Smooth muscle cell (in vitro differentiated cells): ENCODE results near the gene DKK3. TPM values are rescaled to one million over a fixed set of nuclear protein-coding genes. Genes with fewer than 3 reads are reported as not detected.
A peak's percentile ranks its signal among the peaks of the same experiment; 100 is the strongest.

Experiments used
- DNase-seq: peaks from one replicate; lab custom pipeline; 2025; ENCODE audit not compliant: unreplicated experiment; lab: John Stamatoyannopoulos, UW
- H2AFZ ChIP-seq: fragments of 200-600 bp; sonication (generic); 2 replicates; pipeline ENCODE4 v1.6.0; 2016; ENCODE audit warnings: antibody characterized with exemption, low read depth, mild to moderate bottlenecking
- H3F3A ChIP-seq: fragments of 200-600 bp; sonication (generic); 2 replicates; pipeline ENCODE4 v1.6.0; 2017; ENCODE audit warnings: antibody characterized with exemption, low read depth
- H3K27ac ChIP-seq: fragments of 200-600 bp; sonication (generic); 2 replicates; pipeline ENCODE4 v1.5.1; 2016; ENCODE audit warnings: low read depth, mild to moderate bottlenecking
- H3K27me3 ChIP-seq: fragments of 200-600 bp; sonication (generic); 2 replicates; pipeline ENCODE4 v1.6.1; 2016; ENCODE audit warnings: low read depth, mild to moderate bottlenecking
- H3K36me3 ChIP-seq: fragments of 200-600 bp; sonication (generic); 2 replicates; pipeline ENCODE4 v1.5.1; 2016; ENCODE audit warnings: low read depth
- H3K4me1 ChIP-seq: fragments of 200-600 bp; sonication (generic); 2 replicates; pipeline ENCODE4 v1.5.1; 2016; ENCODE audit warnings: low read depth
- H3K4me2 ChIP-seq: fragments of 200-600 bp; sonication (generic); 2 replicates; pipeline ENCODE4 v1.6.0; 2016; ENCODE audit warnings: mild to moderate bottlenecking
- H3K4me3 ChIP-seq: fragments of 200-600 bp; sonication (generic); 2 replicates; pipeline ENCODE4 v1.5.1; 2016; ENCODE audit warnings: mild to moderate bottlenecking
- H3K79me2 ChIP-seq: fragments of 200-600 bp; sonication (generic); 2 replicates; pipeline ENCODE4 v1.6.0; 2016; ENCODE audit warnings: low read depth, mild to moderate bottlenecking
- H3K9ac ChIP-seq: fragments of 200-600 bp; sonication (generic); 2 replicates; pipeline ENCODE4 v1.6.0; 2016; ENCODE audit warnings: low read depth
- H3K9me3 ChIP-seq: fragments of 200-600 bp; sonication (generic); replicated peaks from 2 replicates; pipeline ENCODE4 v1.5.1; 2016; ENCODE audit warnings: low read depth
- H4K20me1 ChIP-seq: fragments of 200-600 bp; sonication (generic); 2 replicates; pipeline ENCODE4 v1.6.0; 2016; ENCODE audit warnings: low read depth
- CTCF ChIP-seq: fragments of 200-600 bp; sonication (generic); IDR thresholded peaks from 2 replicates; pipeline ENCODE4 v1.5.1; 2017; ENCODE audit warnings: borderline replicate concordance, mild to moderate bottlenecking, antibody characterized with exemption; ENCODE audit not compliant: insufficient read depth, poor library complexity, severe bottlenecking
- WGBS: methylation state at CpG from one replicate; pipeline ENCODE4 v1.1.7; 2016; ENCODE audit warnings: low lambda C conversion rate; 5-methylcytosine and 5-hydroxymethylcytosine counted together
- polyA plus RNA-seq: library from polyadenylated mRNA; unstranded; fragments of >200 nt; fragmentation: Nextera tagmentation; extraction: Ambion mirVana; gene quantifications from 2 replicates; pipeline ENCODE4 v1.2.1, GENCODE V29; 2016
- total RNA-seq: library from RNA; depleted of rRNA; stranded (reverse); fragments of >200 nt; gene quantifications from 2 replicates; pipeline ENCODE4 v1.2.3, GENCODE V29; 2014

Gene DKK3
- total and polyA plus RNA-seq, 2 experiments from 2014 or later = 105 to 113 TPM

- no peak for DNase-seq
These were observed 35.6 kb downstream of the DKK3 start for GRCh38 chr11:11972730-11973341.

GRCh38 chr11:11971906-11972547 lies 36.4 kb downstream of the DKK3 start:
- H3K79me2 ChIP-seq = no peaks in the 10 kb centered on the region
- H3F3A ChIP-seq = no peaks in the 10 kb centered on the region
- no peak overlapping the region for H3K9ac ChIP-seq
- no peaks in the 10 kb centered on the region for H3K9me3 ChIP-seq
- H3K4me1 ChIP-seq = peaks cover 16% of the 10 kb centered on the region
- H3K27ac ChIP-seq = no peak overlapping the region
- no peak overlapping the region for H3K4me3 ChIP-seq
- H2AFZ ChIP-seq = no peak overlapping the region
- H3K27me3 ChIP-seq = no peaks in the 10 kb centered on the region
- WGBS = 94% methylated on average over 5 of the region's 5 CpGs
- no peak for DNase-seq
- no peak overlapping the region for H3K4me2 ChIP-seq
- H3K36me3 ChIP-seq = no peaks in the 10 kb centered on the region
- H4K20me1 ChIP-seq = no peaks in the 10 kb centered on the region
- no peak for TF ChIP-seq CTCF

More at GRCh38 chr11:11972730-11973341, 35.6 kb downstream of the DKK3 start:
- Histone ChIP-seq H3F3A (peaks cover 2% of the 10 kb centered on the region), H3K9ac (no peak overlapping the region), H3K36me3 (no peaks in the 10 kb centered on the region), H2AFZ (no peak overlapping the region), H3K27me3 (no peaks in the 10 kb centered on the region), H4K20me1 (no peaks in the 10 kb centered on the region), H3K79me2 (no peaks in the 10 kb centered on the region), H3K4me1 (peaks cover 23% of the 10 kb centered on the region), H3K27ac (peak overlapping the region; percentile 46), H3K9me3 (no peaks in the 10 kb centered on the region), H3K4me3 (no peak overlapping the region), H3K4me2 (peak overlapping the region; percentile 40)
- 65% methylated on average over 3 of the region's 3 CpGs for WGBS
- no peak for TF ChIP-seq CTCF

- no peak overlapping the region for H3K4me2 ChIP-seq
- H3K36me3 ChIP-seq = no peaks in the 10 kb centered on the region
- no peaks in the 10 kb centered on the region for H4K20me1 ChIP-seq
- 100% methylated on average over 2 of the region's 2 CpGs for WGBS
- H3K27ac ChIP-seq = no peak overlapping the region
- DNase-seq = no peak
- no peaks in the 10 kb centered on the region for H3K79me2 ChIP-seq
- no peak for TF ChIP-seq CTCF
- H3K27me3 ChIP-seq = no peaks in the 10 kb centered on the region
- no peak overlapping the region for H3K4me3 ChIP-seq
- H2AFZ ChIP-seq = no peak overlapping the region
- H3K4me1 ChIP-seq = peaks cover 9% of the 10 kb centered on the region
- no peaks in the 10 kb centered on the region for H3F3A ChIP-seq
- H3K9ac ChIP-seq = no peak overlapping the region
- no peaks in the 10 kb centered on the region for H3K9me3 ChIP-seq
These were observed 37.9 kb downstream of the DKK3 start for GRCh38 chr11:11970556-11970955.
